GM19372 (cell line): Measurements from ENCODE around the gene DLX6.

Source experiments
- ATAC-seq: cut with Tn5 transposase; IDR thresholded peaks from one replicate; pipeline ENCODE4 v1.9.1; 2021; ENCODE audit warnings: mild to moderate bottlenecking, low read depth, moderate library complexity; ENCODE audit not compliant: unreplicated experiment

Gene DLX6

GRCh38 chr7:97009753-97010732 lies 4.7 kb downstream of the DLX6 start:
- ATAC-seq, result no peak

GRCh38 chr7:97011104-97011503 lies 5.8 kb downstream of the DLX6 start:
- ATAC-seq, result no peak

GRCh38 chr7:97011536-97012364 lies 6.4 kb downstream of the DLX6 start:
- no peak for ATAC-seq

- no peak for ATAC-seq
These were observed 7.2 kb downstream of the DLX6 start for GRCh38 chr7:97012365-97013133.

- ATAC-seq, result no peak
These were observed 7.9 kb downstream of the DLX6 start for GRCh38 chr7:97013134-97013844.

- no peak for ATAC-seq
These were observed 8.4 kb downstream of the DLX6 start for GRCh38 chr7:97013845-97014134.

GRCh38 chr7:97014145-97014750 lies 8.9 kb downstream of the DLX6 start:
- ATAC-seq, result no peak

GRCh38 chr7:97015279-97015678 lies 9.9 kb downstream of the DLX6 start:
- no peak for ATAC-seq

- no peak for ATAC-seq
These were observed 10.5 kb downstream of the DLX6 start for GRCh38 chr7:97015756-97016380.

GRCh38 chr7:97016381-97017191 lies 11.2 kb downstream of the DLX6 start:
- ATAC-seq, result no peak

- ATAC-seq, result no peak
These were observed 12.1 kb downstream of the DLX6 start for GRCh38 chr7:97017192-97018125.

- ATAC-seq, result no peak
These were observed 12.8 kb downstream of the DLX6 start for GRCh38 chr7:97018126-97018601.

- ATAC-seq, result no peak
These were observed 13.6 kb downstream of the DLX6 start for GRCh38 chr7:97018791-97019531.

- no peak for ATAC-seq
These were observed 14.4 kb downstream of the DLX6 start for GRCh38 chr7:97019710-97020225.

GRCh38 chr7:97020601-97020995 lies 15.2 kb downstream of the DLX6 start:
- ATAC-seq, result no peak

GRCh38 chr7:97020996-97021746 lies 15.8 kb downstream of the DLX6 start:
- ATAC-seq, result no peak
